Esophagus muscularis mucosa (tissue), 4 donors: ENCODE data around the gene DHX35. TPM values are rescaled to one million over a fixed set of nuclear protein-coding genes. Genes with fewer than 3 reads are reported as not detected.

ENCODE experiments used
- DNase-seq: peaks from one replicate; pipeline ENCODE4 v3.0.0-alpha.2; 2017; ENCODE audit errors: extremely low spot score
- H3K27ac ChIP-seq, 4 donors: fragments of 200-600 bp; sonication (generic); replicated peaks in 1 of 4; 1 replicate in 3 of 4; 2 replicates in 1 of 4; pipeline ENCODE4 v1.5.1; 2016 to 2019; ENCODE audit warnings: mild to moderate bottlenecking in 1 of 4
- H3K27me3 ChIP-seq, 4 donors: fragments of 200-600 bp; sonication (generic); one replicate each; pipeline versions ENCODE4 v1.5.1 to v1.6.0; 2016 to 2019
- H3K36me3 ChIP-seq, 4 donors: fragments of 200-600 bp; sonication (generic); one replicate each; pipeline ENCODE4 v1.5.1; 2016 to 2019
- H3K4me1 ChIP-seq, 4 donors: fragments of 200-600 bp; sonication (generic); one replicate each; pipeline ENCODE4 v1.5.1; 2016 to 2019
- H3K4me3 ChIP-seq, 4 donors: fragments of 200-600 bp; sonication (generic); 1 replicate in 2 of 4; 2 replicates in 2 of 4; pipeline ENCODE4 v1.5.1; 2016 to 2019; ENCODE audit warnings: mild to moderate bottlenecking in 4 of 4, moderate library complexity in 1 of 4
- H3K9me3 ChIP-seq, 4 donors: fragments of 200-600 bp; sonication (generic); 1 replicate in 3 of 4; 2 replicates in 1 of 4; pipeline ENCODE4 v1.5.1; 2016 to 2019
- EP300 ChIP-seq: sonication (generic); formaldehyde crosslinking; IDR thresholded peaks from one replicate; pipeline ENCODE4 v1.6.1; 2017; ENCODE audit warnings: antibody characterized with exemption
- POLR2A ChIP-seq: fragments of 450-650 bp; IDR thresholded peaks from one replicate; pipeline ENCODE4 v1.6.1; 2017; ENCODE audit warnings: antibody characterized with exemption, moderate library complexity, mild to moderate bottlenecking, low read depth
- POLR2AphosphoS5 ChIP-seq, 2 donors: sonication (generic); formaldehyde crosslinking; IDR thresholded peaks; one replicate each; pipeline ENCODE4 v1.6.1; 2017; ENCODE audit warnings: antibody characterized with exemption in 2 of 2
- WGBS: methylation state at CpG from one replicate; pipeline ENCODE4 v1.1.5; 2018; 5-methylcytosine and 5-hydroxymethylcytosine counted together
- intact Hi-C: fragments of 100-400 bp; cut with DNase I; formaldehyde crosslinking; loops from one replicate; pipeline ENCODE4 v1.15.1; 2023
- total RNA-seq, 4 donors: library from RNA; depleted of rRNA; stranded (reverse); fragments of >200 nt; gene quantifications; one replicate each; pipeline versions ENCODE4 v1.1.0 to v1.2.1, GENCODE V29; 2016
- TF ChIP-seq, protein P1 (sequence below), 3 experiments: fragments of 200-600 bp in 2 of 3; fragments of 450-650 bp in 1 of 3; sonication (generic) in 2 of 3; IDR thresholded peaks; one replicate each; pipeline ENCODE4 v1.5.1; 2017 to 2019; ENCODE audit warnings: antibody characterized with exemption in 3 of 3, mild to moderate bottlenecking in 2 of 3, moderate library complexity in 1 of 3

DHX35 gene
- total RNA-seq, 4 donors from 2014 or later: 19.7 to 31.7 (median 24.5) TPM

DNA sequence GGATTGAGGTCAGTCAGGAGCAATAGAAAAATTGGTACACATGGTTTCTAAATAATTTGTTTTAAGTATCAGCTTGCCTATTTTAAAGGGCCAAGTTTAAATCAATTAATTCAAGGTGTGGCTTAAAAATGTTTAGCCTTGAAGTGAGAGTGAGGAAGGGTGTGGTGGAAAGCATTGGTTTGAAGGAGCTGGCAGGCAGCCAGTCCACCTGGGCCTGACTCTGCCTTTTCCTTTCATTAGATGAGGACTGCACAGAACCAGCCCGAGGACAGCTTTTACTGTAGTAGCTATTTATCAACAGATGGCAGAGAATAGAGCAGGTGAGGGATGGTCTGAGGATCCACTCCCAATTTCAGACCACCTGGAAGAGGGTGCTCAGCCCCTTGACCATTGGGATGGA is 42.4 kb downstream of the DHX35 start:
- Histone ChIP-seq H3K4me1 (peaks cover 0 to 25% (median 12%) of the 10 kb centered on the region in 4 donors), H3K9me3 (no peaks in the 10 kb centered on the region), H3K36me3 (peaks cover 33 to 99% (median 86%) of the 10 kb centered on the region in 4 donors), H3K27ac (peak overlapping the region in 2 of 4 donors; percentile 38 to 43), H3K27me3 (no peaks in the 10 kb centered on the region), H3K4me3 (no peak overlapping the region)
- DNase-seq: no peak
- intact Hi-C loops: no loop called here
- no peak for TF ChIP-seq POLR2A
- no peak for TF ChIP-seq EP300
- TF ChIP-seq, protein P1, sequence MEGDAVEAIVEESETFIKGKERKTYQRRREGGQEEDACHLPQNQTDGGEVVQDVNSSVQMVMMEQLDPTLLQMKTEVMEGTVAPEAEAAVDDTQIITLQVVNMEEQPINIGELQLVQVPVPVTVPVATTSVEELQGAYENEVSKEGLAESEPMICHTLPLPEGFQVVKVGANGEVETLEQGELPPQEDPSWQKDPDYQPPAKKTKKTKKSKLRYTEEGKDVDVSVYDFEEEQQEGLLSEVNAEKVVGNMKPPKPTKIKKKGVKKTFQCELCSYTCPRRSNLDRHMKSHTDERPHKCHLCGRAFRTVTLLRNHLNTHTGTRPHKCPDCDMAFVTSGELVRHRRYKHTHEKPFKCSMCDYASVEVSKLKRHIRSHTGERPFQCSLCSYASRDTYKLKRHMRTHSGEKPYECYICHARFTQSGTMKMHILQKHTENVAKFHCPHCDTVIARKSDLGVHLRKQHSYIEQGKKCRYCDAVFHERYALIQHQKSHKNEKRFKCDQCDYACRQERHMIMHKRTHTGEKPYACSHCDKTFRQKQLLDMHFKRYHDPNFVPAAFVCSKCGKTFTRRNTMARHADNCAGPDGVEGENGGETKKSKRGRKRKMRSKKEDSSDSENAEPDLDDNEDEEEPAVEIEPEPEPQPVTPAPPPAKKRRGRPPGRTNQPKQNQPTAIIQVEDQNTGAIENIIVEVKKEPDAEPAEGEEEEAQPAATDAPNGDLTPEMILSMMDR (IDR thresholded peaks at IDR 0.05): no peak
- no peak for TF ChIP-seq POLR2AphosphoS5 (IDR thresholded peaks at IDR 0.05)
- WGBS: 29% methylated on average over 1 of the region's 1 CpG

DNA sequence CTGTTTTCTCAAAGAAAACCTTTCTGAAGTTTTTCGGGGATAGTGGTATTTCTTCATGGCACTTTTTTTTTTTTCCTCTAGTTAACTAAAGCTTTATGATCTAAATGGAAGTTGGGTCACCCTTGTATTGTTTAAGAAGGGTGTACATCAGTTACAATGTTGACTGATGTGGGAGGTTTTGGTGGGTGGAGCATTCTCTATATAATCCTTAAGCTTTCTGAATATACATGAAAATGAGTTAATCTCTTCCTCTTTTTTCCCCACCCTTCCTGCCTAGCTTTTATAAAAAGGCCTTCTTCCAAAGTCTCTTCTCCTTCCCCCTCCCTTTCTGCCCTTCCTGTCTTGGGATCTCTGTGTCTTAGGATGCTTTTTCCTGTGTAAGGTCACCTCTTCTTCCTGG is 47.2 kb downstream of the DHX35 start:
- TF ChIP-seq POLR2AphosphoS5 (IDR thresholded peaks at IDR 0.05) (no peak), EP300 (no peak), POLR2A (no peak)
- TF ChIP-seq, protein P1 (IDR thresholded peaks at IDR 0.05): no peak
- H3K27me3 ChIP-seq: no peaks in the 10 kb centered on the region
- no peak for DNase-seq
- peaks cover 0 to 23% (median 11%) of the 10 kb centered on the region in 4 donors for H3K4me1 ChIP-seq
- no peak overlapping the region for H3K27ac ChIP-seq
- no peak overlapping the region for H3K4me3 ChIP-seq
- intact Hi-C loops: no loop called here
- peaks cover 35 to 96% (median 74%) of the 10 kb centered on the region in 4 donors for H3K36me3 ChIP-seq
- no peaks in the 10 kb centered on the region for H3K9me3 ChIP-seq
- 68% methylated on average over 1 of the region's 1 CpG for WGBS

DNA sequence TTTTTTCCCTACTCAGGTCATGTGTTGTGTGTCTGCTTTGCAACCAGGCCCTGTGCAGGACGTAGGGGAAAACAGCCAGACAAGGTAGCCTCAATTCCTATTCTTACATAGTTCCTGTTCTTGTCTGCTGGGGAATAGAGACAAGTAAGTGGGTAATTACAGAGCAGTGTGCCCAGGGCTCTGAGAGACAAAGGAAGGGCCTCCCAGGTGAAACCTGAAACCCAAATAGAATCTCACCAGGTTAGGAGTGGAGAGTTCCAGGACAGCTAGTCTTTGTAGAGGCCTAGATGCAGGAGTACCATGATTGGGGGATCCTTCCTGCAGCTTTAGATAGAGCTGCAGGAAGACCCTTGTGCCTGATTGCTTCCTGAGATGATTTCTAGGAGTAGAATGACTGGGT is 48.4 kb downstream of the DHX35 start:
- Histone ChIP-seq H3K9me3 (no peaks in the 10 kb centered on the region), H3K4me1 (peaks cover 0 to 12% (median 3%) of the 10 kb centered on the region in 4 donors), H3K36me3 (peaks cover 40 to 97% (median 75%) of the 10 kb centered on the region in 4 donors), H3K4me3 (no peak overlapping the region), H3K27me3 (no peaks in the 10 kb centered on the region), H3K27ac (no peak overlapping the region)
- intact Hi-C loops: no loop called here
- 71% methylated on average over 1 of the region's 1 CpG for WGBS
- DNase-seq: no peak
- TF ChIP-seq POLR2AphosphoS5 (IDR thresholded peaks at IDR 0.05) (no peak), EP300 (no peak), POLR2A (no peak)
- TF ChIP-seq, protein P1 (IDR thresholded peaks at IDR 0.05): no peak

DNA sequence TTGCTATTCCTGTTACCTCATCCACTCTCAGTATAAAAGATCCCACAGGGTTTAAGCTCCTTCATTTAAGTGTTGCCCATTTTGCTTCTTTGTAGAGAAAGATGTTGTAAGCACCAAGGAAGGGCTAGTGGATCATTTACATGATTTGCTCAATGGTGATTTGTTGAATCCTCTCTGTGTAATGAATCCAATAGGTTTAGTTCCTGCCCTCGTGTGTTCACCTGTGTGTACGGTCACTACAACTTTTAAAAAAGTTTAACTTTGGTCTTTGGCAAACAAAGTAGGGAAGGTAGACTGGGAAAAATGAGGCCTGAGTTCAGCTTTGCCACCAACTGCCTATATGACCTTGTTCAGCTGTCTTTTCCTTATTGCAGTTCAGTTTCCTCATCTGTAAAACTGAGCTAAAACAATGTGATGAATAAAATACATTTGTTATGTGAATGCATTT is 51.5 kb downstream of the DHX35 start:
- Histone ChIP-seq H3K4me3 (no peak overlapping the region), H3K27me3 (no peaks in the 10 kb centered on the region), H3K36me3 (peaks cover 34 to 91% (median 67%) of the 10 kb centered on the region in 4 donors), H3K4me1 (peaks cover 0 to 4% (median 1%) of the 10 kb centered on the region in 4 donors), H3K9me3 (no peaks in the 10 kb centered on the region), H3K27ac (no peak overlapping the region)
- intact Hi-C loops: no loop called here
- TF ChIP-seq POLR2AphosphoS5 (IDR thresholded peaks at IDR 0.05) (no peak), EP300 (no peak), POLR2A (no peak)
- TF ChIP-seq, protein P1 (IDR thresholded peaks at IDR 0.05): no peak
- 87% methylated on average over 2 of the region's 2 CpGs for WGBS
- no peak for DNase-seq

DNA sequence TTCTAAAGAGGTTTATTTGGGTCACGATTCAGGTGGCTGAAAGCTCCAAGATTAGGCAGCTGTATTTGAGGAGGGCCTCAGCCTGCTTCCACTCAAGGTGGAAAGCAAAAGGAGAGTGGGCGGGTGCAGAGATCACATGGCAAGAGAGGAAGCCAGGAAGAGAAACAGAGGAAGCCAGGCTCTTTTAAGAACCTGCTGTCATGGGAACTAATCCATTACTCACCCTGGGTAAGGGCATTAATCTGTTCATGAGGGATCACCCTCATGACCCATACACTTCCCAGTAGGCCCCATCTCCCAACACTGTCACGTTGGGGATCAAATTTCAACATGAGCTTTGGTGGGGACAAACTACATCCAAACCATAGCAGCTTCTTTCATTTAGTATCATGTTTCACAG is 53.9 kb downstream of the DHX35 start:
- Histone ChIP-seq H3K27ac (no peak overlapping the region), H3K4me1 (peaks cover 0 to under 1% (median 0%) of the 10 kb centered on the region in 4 donors), H3K4me3 (no peak overlapping the region), H3K36me3 (peaks cover 30 to 90% (median 61%) of the 10 kb centered on the region in 4 donors), H3K9me3 (no peaks in the 10 kb centered on the region), H3K27me3 (no peaks in the 10 kb centered on the region)
- TF ChIP-seq EP300 (no peak), POLR2AphosphoS5 (IDR thresholded peaks at IDR 0.05) (no peak), POLR2A (no peak)
- TF ChIP-seq, protein P1 (IDR thresholded peaks at IDR 0.05): no peak
- WGBS: 100% methylated on average over 3 of the region's 3 CpGs
- intact Hi-C loops: no loop called here
- no peak for DNase-seq
